Measurements from ENCODE around the gene HDAC4.

HDAC4 gene

DNA sequence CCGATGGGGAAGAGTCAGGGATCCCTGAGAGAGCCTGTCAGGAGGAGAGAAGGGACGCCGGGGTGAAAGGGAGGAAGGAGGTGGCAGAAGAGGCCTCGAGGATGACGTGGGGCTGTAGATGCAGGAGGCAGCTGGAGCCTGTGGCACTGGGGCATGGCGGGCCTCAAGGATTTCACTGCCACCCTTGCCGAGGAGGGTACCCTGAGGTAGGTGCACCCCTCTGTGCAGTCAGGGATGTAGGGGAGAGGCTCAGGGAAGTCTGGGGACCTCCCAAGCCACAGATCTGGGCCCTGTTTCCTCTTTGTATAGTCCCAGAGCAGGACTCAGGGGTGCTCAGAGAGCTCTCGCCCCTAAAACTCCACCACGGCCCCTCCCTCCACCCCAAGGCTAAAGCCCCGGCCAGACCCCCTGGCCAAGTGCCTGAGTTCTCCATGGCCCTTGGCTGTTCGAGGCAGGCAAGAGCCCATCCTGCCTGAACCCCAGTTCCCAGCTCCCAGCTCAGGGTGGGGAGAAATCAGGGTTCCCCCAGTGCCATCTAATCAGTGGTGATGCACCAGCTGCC is 39.0 kb upstream of the HDAC4 start:
- Histone ChIP-seq H3K27me3 (replicated peaks; ENCODE audit: insufficient read depth, low read length) (no peaks in the 10 kb centered on the region), H3K9ac (ENCODE audit: low read length) (no peak overlapping the region), H3K9me3 (replicated peaks; ENCODE audit: insufficient read depth, low read length) (no peaks in the 10 kb centered on the region), H3K4me2 (ENCODE audit: low read depth, low read length) (no peak overlapping the region), H3F3A (ENCODE audit: insufficient read depth, low read length) (no peaks in the 10 kb centered on the region), H3K9me2 (replicated peaks; ENCODE audit: insufficient read depth, low read length) (no peaks in the 10 kb centered on the region), H3K27ac (ENCODE audit: low read length) (no peak overlapping the region), H3K4me1 (ENCODE audit: low read length) (peaks cover 12% of the 10 kb centered on the region; the same call in 1 of the 2 replicates), H3K4me3 (ENCODE audit: low read length) (no peak overlapping the region), H4K20me1 (ENCODE audit: insufficient read depth, low read length) (no peaks in the 10 kb centered on the region), H3K79me2 (ENCODE audit: low read length) (no peaks in the 10 kb centered on the region), H3K36me3 (replicated peaks; ENCODE audit: insufficient read depth, low read length) (no peaks in the 10 kb centered on the region), H2AFZ (ENCODE audit: low read length) (no peak overlapping the region)
- no peak for DNase-seq
- TF ChIP-seq EZH2phosphoT487 (IDR thresholded peaks at IDR 0.05; ENCODE audit: low read length), result no peak
- TF ChIP-seq, protein P1, sequence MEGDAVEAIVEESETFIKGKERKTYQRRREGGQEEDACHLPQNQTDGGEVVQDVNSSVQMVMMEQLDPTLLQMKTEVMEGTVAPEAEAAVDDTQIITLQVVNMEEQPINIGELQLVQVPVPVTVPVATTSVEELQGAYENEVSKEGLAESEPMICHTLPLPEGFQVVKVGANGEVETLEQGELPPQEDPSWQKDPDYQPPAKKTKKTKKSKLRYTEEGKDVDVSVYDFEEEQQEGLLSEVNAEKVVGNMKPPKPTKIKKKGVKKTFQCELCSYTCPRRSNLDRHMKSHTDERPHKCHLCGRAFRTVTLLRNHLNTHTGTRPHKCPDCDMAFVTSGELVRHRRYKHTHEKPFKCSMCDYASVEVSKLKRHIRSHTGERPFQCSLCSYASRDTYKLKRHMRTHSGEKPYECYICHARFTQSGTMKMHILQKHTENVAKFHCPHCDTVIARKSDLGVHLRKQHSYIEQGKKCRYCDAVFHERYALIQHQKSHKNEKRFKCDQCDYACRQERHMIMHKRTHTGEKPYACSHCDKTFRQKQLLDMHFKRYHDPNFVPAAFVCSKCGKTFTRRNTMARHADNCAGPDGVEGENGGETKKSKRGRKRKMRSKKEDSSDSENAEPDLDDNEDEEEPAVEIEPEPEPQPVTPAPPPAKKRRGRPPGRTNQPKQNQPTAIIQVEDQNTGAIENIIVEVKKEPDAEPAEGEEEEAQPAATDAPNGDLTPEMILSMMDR (IDR thresholded peaks at IDR 0.05; ENCODE audit: low read length), result no peak
- no peak for TF ChIP-seq EZH2 (optimal IDR thresholded peaks at IDR 0.05; ENCODE audit: low read depth, low read length)

DNA sequence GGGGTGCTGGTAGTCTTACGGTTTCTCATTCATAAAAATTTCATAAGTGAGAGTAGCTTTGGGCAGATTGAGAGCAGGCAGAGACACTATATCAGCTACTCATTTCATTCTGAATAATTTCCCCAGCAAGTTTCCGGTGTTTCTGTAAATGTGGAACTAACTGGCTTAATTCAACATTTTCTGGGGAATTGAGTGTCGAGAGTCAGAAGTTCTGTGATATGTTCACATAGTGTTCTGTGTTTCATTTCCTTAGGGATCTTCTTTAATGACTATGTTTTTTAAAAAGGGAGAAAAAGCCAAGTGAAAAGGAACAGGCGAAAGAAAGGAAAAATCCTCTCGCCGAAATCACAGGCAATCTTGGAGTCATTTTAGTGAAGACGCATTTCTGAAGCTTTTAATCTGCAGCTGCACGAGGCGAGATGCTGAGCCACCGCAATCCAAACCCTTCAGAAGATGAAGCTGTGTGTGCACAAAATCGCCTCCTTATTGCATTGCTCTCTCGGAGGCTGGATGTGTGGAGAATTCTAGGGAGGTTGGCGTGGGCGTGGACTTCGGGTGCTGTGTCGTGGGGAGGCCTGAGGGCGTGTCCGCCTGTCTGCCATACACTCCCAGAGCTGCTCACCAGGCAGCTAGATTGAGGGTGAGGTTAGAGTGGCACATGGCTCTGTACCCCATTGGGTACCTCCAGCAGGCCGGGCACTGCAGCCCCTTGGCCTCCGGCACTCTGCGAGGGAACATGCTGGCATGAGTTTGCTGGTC is 38.4 kb upstream of the HDAC4 start:
- Histone ChIP-seq H3K9ac (ENCODE audit: low read length) (no peak overlapping the region), H2AFZ (ENCODE audit: low read length) (no peak overlapping the region), H3K79me2 (ENCODE audit: low read length) (no peaks in the 10 kb centered on the region)

GRCh38 chr2:239438368-239438767 is 37.5 kb upstream of the HDAC4 start:
- Histone ChIP-seq H2AFZ (ENCODE audit: low read length) (no peak overlapping the region), H3K4me1 (ENCODE audit: low read length) (peaks cover 12% of the 10 kb centered on the region; the same call in 1 of the 2 replicates), H3K4me3 (ENCODE audit: low read length) (no peak overlapping the region), H3K27me3 (replicated peaks; ENCODE audit: insufficient read depth, low read length) (no peaks in the 10 kb centered on the region), H3K36me3 (replicated peaks; ENCODE audit: insufficient read depth, low read length) (no peaks in the 10 kb centered on the region), H3K4me2 (ENCODE audit: low read depth, low read length) (no peak overlapping the region), H3K79me2 (ENCODE audit: low read length) (no peaks in the 10 kb centered on the region), H3F3A (ENCODE audit: insufficient read depth, low read length) (no peaks in the 10 kb centered on the region), H4K20me1 (ENCODE audit: insufficient read depth, low read length) (no peaks in the 10 kb centered on the region), H3K9ac (ENCODE audit: low read length) (no peak overlapping the region), H3K9me2 (replicated peaks; ENCODE audit: insufficient read depth, low read length) (no peaks in the 10 kb centered on the region), H3K9me3 (replicated peaks; ENCODE audit: insufficient read depth, low read length) (no peaks in the 10 kb centered on the region), H3K27ac (ENCODE audit: low read length) (no peak overlapping the region)
- no peak for DNase-seq
- TF ChIP-seq EZH2 (optimal IDR thresholded peaks at IDR 0.05; ENCODE audit: low read depth, low read length) (no peak), EZH2phosphoT487 (IDR thresholded peaks at IDR 0.05; ENCODE audit: low read length) (no peak)
- TF ChIP-seq, protein P1 (IDR thresholded peaks at IDR 0.05; ENCODE audit: low read length), result no peak

More for the DNA sequence above, 38.4 kb upstream of the HDAC4 start:
- Histone ChIP-seq H4K20me1 (ENCODE audit: insufficient read depth, low read length) (no peaks in the 10 kb centered on the region), H3K27ac (ENCODE audit: low read length) (no peak overlapping the region), H3F3A (ENCODE audit: insufficient read depth, low read length) (no peaks in the 10 kb centered on the region), H3K9me3 (replicated peaks; ENCODE audit: insufficient read depth, low read length) (no peaks in the 10 kb centered on the region), H3K4me2 (ENCODE audit: low read depth, low read length) (no peak overlapping the region), H3K27me3 (replicated peaks; ENCODE audit: insufficient read depth, low read length) (no peaks in the 10 kb centered on the region), H3K4me1 (ENCODE audit: low read length) (peaks cover 12% of the 10 kb centered on the region; the same call in 1 of the 2 replicates), H3K9me2 (replicated peaks; ENCODE audit: insufficient read depth, low read length) (no peaks in the 10 kb centered on the region), H3K4me3 (ENCODE audit: low read length) (no peak overlapping the region), H3K36me3 (replicated peaks; ENCODE audit: insufficient read depth, low read length) (no peaks in the 10 kb centered on the region)
- DNase-seq, result no peak
- TF ChIP-seq EZH2 (optimal IDR thresholded peaks at IDR 0.05; ENCODE audit: low read depth, low read length) (no peak), EZH2phosphoT487 (IDR thresholded peaks at IDR 0.05; ENCODE audit: low read length) (no peak)
- TF ChIP-seq, protein P1 (IDR thresholded peaks at IDR 0.05; ENCODE audit: low read length), result no peak
